KBM-7 (cell line): ENCODE results near the gene TRAPPC4.
"Not testable (repeated sequence)": the region's sequence is repeated elsewhere in the genome, so short reads cannot be mapped to it uniquely, and the experiment has no call there.

Experiments
- DNase-seq: peaks from one replicate; pipeline ENCODE4 v3.0.0-alpha.2; 2015
- in situ Hi-C: fragments of 300-500 bp; cut with MboI; formaldehyde crosslinking; loops from 2 replicates; pipeline ENCODE4 v1.14.3; 2020; ENCODE audit warnings: low sequenced_read_pairs, low pct_unique_long_range_greater_than_20kb, mixed read lengths

TRAPPC4 gene

GRCh38 chr11:119018074-119018938, at the start of gene TRAPPC4, which contains the start of gene RPS25:
TSS of gene TRAPPC4 (plus strand) at chr11:119018766. CDS start at chr11:119018796, 30 bp downstream.
TSS of gene RPS25 (minus strand) at chr11:119018343. CDS start at chr11:119018284, 59 bp downstream.
- in situ Hi-C loops, result no loop called here
- peak; percentile 97 for DNase-seq

- in situ Hi-C loops, result not testable (repeated sequence)
Measured at GRCh38 chr11:118969508-118969907, 49.1 kb upstream of the TRAPPC4 start.

DNA sequence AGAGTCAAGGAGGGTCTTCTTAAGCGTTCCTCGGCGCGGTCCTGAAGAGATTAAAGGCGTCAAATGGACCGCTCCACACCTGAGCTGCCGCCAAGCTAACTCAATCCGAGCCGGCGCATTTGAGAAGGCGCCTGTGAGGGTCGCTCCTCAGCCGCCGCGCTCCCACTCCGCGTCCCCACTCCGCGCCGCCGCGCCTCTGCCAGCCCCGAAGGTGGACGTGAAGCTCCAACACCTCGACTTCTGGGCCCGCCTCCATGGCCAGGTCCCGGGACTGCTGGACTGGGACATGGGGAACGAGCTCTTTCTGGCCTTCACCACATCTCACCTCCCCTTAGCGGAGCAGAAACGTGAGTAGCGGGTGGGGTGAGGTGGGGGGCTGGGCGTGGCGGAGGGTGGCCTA, 46.9 kb upstream of the TRAPPC4 start, which contains the start of gene FOXR1:
Gene FOXR1 (plus strand): TSS at position 116 of the 400 bp plus-strand sequence. CDS start 171 bp downstream, at position 287.
- in situ Hi-C loops, result no loop called here
- DNase-seq, result no peak

More at GRCh38 chr11:118969508-118969907, 49.1 kb upstream of the TRAPPC4 start:
- not testable (repeated sequence) for DNase-seq

- DNase-seq, result no peak
- in situ Hi-C loops, result no loop called here
Measured at GRCh38 chr11:118973985-118974384, 44.6 kb upstream of the TRAPPC4 start.

GRCh38 chr11:118975771-118976709, 42.5 kb upstream of the TRAPPC4 start:
- in situ Hi-C loops, result no loop called here
- no peak for DNase-seq

- in situ Hi-C loops, result no loop called here
- peak; percentile 66 for DNase-seq
Measured at GRCh38 chr11:118979434-118979833, 39.1 kb upstream of the TRAPPC4 start.

DNA sequence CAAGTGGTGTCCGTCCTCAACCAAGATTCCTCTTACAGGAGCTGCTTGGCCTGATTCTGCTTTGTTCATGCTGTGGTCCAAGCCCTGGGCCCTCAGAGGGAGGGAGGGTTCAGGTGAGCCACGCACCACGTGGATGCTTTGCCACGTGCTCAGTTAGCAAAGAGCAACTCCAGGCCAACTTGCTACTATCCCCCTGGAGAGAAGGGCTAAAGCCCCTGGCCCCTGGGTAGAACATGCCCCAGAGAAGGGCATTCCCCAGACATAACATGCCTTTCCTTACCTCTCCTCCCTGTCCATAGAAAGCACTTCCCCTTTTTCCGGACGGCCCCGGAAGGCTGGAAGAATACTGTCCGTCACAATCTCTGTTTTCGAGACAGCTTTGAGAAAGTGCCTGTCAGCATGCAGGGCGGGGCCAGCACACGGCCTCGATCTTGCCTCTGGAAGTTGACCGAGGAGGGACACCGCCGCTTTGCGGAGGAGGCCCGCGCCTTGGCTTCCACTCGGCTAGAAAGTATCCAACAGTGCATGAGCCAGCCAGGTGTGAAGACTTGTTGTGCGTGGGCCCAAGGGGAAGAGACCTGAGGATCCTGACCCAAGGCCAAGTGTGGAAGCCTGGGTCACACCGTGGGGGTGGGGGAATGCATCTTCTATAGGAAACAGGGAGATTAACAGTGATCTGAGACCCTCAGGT, 38.2 kb upstream of the TRAPPC4 start:
- peak; percentile 87 for DNase-seq
- in situ Hi-C loops, result no loop called here

- DNase-seq, in situ Hi-C loops: not testable (repeated sequence)
Measured at GRCh38 chr11:118984337-118984736, 34.2 kb upstream of the TRAPPC4 start.

DNA sequence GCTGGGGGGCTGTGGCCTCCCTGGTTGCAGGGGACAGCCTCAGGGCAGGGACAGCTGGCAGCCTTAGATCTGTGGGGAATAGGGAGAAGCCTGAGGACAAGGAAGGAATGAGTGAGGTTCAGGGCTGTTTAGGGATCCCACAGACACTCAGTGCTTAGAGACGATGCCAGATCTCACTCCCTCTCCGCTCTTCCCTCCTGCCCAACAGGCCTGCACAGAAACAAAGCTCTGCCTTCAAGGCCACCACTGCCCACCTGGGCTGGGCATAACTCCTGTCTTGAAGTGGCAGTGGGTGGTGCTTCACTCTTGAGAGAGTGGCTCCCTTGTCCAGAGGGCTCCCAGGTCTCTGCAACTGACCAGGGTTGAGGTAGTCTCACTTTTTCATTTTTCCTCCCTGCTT, 33.7 kb upstream of the TRAPPC4 start:
- in situ Hi-C loops, result no loop called here
- no peak for DNase-seq

GRCh38 chr11:118988280-118988679, 30.3 kb upstream of the TRAPPC4 start:
- no peak for DNase-seq
- in situ Hi-C loops, result no loop called here

- DNase-seq, in situ Hi-C loops: not testable (repeated sequence)
Measured at GRCh38 chr11:118991486-118992038, 27.0 kb upstream of the TRAPPC4 start.

- DNase-seq, result peak; percentile 68
- in situ Hi-C loops, result no loop called here
Measured at GRCh38 chr11:118996926-118997626, 21.5 kb upstream of the TRAPPC4 start.

DNA sequence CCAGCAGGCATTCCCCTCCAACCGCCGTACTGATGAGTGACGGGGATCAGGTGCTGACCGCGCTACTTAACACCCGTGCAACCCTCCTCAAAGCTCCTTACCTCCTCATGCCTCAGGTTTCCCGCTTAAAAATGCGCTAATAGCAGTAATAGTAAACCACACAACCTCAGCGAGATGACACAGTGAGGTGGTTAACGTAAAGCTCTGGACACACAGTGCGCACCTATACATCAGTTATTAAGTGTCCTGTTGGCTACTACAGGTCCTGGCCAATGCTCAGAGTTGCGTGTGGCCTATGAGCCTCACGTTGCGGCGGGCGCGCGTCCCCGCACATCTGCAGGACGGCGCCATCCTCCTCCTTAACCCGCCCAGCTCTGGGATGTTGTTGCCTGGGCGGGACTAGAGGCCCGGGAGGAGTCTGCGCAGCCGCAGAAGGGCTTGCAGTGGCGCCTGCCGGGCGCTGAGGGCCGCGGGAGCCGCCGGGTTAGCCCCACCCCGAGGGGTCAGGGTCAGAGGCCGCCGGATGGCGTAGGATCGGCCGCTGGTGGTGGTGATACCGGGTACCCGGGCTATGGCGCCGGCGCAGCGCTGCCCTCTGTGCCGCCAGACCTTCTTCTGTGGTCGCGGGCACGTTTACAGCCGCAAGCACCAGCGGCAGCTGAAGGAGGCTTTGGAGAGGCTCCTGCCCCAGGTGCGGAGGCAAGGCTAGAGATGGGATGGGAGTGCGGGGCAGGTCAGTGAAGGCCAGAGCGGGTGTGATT, 20.8 kb upstream of the TRAPPC4 start, which contains the start of gene CENATAC:
Gene CENATAC (plus strand): TSS at position 512 of the 761 bp plus-strand sequence. CDS start 60 bp downstream, at position 572.
- peak; percentile 91 for DNase-seq
- in situ Hi-C loops, result no loop called here

GRCh38 chr11:118998388-118998717, 20.2 kb upstream of the TRAPPC4 start:
- DNase-seq, result no peak

DNA sequence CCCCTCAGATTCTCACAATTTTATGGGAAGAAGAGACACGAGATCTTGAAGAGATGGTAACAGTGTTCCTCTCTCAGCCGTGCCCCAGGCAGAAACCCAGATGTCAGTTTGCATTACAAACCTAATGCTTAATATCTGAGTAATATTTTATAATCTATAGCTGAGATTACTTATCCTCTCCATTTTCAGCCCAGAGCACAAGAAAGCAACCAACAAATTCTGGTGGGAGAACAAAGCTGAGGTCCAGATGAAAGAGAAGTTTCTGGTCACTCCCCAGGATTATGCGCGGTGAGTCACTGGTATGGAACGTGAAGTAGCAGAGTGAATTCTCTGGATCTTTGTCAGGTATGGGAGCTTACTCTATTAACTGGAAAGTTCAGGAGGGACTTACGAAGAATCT, 19.7 kb upstream of the TRAPPC4 start:
- DNase-seq, result no peak
- in situ Hi-C loops, result no loop called here

More at GRCh38 chr11:118998388-118998717, 20.2 kb upstream of the TRAPPC4 start:
- in situ Hi-C loops, result no loop called here

GRCh38 chr11:119000906-119001305, 17.7 kb upstream of the TRAPPC4 start:
- DNase-seq, result no peak
- in situ Hi-C loops, result no loop called here

GRCh38 chr11:119006656-119007055, 11.9 kb upstream of the TRAPPC4 start:
- DNase-seq, result no peak
- in situ Hi-C loops, result no loop called here
